ENCODE measurements around the gene TASP1.
"Not testable (repeated sequence)": the region's sequence is repeated elsewhere in the genome, so short reads cannot be mapped to it uniquely, and the experiment has no call there.

The TASP1 gene

DNA sequence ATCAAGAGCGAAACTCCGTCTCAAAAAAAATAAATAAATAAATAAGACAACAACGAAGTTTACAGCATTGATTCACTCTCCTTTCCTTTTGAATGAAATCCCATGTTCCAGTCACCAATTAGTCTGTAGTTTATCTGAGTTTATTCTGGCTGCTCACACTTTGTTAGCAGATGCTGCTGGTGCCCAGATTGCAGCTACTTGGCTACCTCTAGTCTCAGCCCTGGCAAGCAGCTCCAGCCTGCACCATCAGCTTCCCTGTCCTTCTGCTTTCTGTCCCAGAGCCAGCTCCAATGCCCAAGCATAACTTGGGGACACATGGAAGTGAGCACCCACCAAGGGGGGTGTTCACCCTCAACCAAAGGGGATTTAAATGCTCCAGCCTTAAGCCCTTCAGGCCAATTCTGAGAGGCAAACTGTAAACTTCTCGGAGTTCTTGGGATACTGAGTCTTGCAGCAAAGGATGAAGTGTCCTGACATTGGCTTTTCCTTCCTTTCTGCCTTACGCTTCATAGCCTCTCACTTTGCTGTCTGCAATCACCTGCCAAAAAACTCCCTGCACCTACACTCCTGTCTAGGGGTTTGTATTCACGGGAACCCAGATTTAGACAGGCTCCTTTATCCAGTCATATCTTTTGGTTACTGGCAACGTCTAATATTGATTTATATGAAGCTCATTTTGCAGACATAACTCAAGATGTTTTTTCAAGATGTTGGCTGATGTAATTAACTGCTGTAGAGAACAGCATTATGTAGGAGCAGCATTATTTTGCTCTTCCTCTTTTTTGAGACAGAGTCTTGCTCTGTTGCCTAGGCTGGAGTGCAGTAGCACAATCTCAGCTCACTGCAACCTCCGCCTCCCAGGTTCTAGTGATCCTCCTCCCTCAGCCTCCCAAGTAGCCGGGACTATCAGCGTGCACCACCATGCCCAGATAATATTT is 9.8 kb upstream of the TASP1 start:
- no peak for DNase-seq

DNA sequence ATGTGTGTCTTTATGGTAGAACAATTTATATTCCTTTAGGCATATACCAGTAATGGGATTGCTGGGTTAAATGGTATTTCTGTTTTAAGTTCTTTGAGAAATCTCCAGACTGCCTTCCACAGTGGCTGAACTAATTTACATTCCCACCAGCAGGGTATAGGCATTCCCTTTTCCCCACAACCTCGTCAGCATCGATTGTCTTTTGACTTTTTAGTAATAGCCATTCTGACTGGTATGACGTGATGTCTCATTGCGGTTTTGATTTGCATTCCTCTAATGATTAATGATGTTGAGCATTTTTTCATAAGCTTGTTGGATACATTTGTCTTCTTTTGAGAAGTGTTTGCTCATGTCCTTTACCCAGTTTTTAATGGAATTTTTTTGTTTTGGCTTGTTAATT is 5.3 kb upstream of the TASP1 start:
- peak; percentile 74 for DNase-seq

DNA sequence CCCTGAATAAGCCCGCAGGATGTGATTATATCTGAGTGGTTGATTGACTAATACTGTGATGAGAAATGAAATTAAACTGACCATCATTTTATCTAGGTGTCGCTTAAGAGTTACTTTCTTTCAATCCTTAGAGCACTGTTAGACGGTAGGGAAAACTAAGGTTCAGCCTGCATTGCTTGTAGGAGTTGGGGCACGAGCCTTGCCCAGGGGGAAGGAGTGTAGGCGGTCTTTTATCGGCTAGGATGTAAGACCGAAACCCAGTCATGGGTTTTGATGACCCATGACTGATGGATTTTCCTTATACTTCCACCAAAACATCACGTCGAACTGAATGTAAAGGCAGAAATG is 392 bp upstream of the TASP1 start:
- no peak for DNase-seq

DNA sequence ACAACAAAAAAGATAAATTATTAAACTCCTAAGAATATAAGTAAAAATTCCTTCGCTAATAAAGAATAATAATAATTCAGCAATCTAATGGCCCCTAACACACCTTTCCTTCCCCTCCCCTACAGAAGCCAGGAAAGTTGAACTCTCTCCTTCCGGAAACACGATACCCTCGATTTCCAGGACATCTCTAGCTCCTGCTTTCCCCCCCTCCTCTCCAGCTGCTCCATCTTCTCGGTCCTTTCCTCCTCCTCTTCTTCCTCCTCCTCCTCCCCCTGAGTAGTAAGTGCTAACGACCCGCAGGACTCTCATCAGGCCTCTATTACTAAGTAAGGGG is 603 bp downstream of the TASP1 start:
- peak; percentile 6 for DNase-seq

DNA sequence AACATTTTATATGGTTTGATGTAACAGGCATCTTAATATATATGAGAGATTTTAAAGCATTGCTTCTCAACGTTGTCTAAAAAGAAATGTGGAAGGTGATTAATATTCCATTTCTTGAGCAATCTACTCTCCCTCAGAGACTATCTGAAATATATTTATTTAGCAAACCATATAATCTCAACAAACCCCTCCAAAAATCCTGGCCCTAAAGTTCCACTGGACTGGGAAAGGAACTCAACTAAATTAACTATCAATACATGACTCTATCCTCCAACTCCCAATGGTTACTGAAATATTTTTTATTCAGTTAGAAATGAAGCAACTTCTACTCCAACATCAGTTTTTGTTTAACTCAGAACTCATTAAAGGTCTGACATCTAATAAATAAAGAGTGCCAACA is 6.3 kb downstream of the TASP1 start:
- no peak for DNase-seq

DNA sequence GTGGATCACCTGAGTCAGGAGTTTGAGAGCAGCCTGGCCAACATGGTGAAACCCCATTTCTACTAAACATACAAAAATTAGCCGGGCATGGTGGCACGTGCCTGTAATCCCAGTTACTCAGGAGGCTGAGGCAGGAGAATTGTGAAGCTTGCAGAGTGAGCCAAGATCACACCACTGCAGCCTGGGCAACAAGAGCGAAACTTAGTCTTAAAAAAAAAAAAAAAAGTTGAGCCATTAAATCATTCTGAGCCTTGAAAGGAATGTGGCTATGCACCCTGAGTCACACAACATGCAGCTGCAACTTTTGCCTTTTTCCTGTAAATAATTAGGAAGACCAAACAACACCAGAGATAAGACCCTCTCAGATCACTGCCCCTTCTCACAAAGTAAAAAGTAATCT is 11.2 kb downstream of the TASP1 start:
- DNase-seq = peak; percentile 61

DNA sequence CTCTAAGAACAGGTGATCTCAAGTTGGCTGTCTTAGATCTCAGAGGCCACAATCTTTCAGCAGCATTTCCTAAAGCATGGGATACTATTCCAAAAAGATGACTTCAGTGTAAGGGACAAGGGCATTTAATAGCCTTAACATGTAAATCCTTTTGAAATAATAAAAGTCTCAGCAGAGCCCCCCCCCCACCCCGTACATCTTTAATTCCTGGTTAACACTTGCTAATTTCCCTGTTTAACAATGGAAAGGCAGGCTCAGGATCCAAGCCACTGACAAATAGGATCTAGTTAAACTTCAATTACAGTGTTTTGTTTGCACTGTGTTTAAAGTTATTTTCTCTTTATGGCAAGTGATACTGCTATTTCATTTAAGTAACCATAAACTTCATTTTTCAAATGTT is 12.0 kb downstream of the TASP1 start:
- DNase-seq = no peak

DNA sequence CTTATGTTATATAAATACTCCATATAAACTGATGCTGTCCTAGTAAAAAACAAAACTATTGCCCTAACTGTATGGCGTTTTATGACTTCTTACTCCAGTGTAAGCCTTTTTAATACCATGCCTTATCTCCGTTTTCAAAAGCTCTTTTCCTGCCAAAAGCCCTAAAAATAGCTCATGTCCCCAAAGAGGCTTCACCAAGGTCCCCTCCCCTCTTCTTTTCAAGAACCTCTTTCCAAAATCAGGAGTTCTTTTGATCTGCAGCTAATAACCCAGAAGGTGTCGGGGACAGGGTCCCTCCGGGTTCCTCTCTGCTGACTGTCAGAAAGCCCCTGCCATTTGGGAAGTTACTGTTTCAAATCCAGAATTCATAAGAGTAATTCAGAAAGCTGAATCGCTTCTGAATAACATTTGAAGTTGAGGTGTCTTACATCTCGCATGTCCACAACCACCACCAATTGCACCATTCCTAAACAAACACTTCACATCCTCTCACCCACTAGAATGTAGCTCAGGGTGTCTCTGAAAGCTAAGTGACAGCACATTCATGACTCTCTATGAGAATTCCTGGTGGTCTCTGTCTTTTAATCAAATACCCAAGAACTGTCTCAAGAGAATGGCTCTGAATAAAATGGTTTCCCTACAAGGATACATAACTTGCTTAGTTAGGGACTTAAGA is 13.3 kb downstream of the TASP1 start:
- DNase-seq = no peak

DNA sequence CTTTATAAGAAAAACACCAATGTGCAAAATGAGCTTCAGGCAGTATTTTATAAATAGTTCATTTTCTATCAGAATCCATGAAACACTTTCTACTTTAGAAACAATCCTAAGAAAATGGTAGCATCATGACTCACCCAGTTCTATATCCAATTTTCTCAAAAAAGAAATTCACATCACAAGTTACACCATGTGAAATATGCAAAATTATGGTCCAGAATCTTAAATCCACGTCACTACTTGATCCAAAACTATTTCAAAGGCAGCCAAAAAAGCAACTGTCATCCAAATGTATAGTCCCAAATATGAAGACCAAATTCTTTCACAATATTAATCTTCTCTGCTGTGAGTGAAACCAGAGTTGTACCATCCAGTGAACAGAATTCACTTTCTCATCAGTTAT is 19.3 kb downstream of the TASP1 start:
- DNase-seq = peak; percentile 60

DNA sequence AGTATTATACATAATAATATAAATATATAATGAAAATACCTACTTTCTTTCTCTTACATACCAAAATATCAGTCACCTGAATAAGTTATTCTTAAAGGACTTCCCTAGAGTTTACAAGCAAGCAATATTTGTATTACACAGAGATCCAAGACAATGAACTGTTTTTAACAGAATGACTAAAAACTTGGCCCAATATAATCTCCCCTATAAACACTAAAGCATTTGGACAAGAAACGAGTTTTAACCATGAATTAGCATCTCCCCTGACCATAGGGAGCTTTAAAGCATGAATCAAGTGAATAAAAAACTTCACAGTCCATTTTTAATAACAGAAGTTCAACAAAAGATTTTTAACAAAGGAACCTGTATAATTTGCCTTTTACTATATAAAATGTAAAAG is 20.3 kb downstream of the TASP1 start:
- DNase-seq = not testable (repeated sequence)

DNA sequence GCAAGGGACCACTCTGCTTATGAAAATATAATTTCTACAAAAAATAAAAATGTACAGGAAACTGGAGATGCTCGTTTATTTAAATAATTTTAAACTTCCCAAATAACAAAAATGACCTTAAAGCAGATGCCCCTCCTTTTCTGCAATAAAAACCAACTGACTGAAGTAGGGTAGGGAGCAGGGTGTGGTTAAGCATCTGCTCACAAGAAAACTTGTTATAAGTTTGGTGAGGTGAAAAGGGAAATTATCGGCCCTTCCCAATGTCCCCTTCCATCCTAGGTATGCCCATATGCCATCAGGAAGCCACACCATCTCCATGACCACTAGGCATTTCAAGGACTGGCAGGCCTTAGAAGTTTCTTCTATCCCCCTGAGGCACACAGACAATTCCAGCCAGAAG is 21.1 kb downstream of the TASP1 start:
- DNase-seq = not testable (repeated sequence)

DNA sequence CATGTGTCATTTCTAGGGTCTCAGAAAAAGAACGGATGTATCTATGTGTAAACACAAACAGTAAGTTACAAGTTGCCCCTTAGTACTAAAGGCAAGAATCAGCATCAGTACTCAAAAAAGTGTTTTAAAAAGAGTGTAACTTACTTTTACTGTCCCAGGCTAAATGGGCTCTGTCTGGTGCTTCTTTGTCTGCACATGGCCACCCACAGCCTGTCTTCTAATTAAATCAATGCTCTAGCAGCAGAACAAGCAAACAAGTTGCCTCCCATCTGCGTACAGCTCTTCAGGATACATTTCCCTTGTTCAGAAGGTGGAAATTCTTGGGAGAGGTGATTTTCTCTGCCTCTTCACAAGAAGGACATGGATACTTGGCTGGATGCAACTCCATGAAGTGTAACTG is 22.0 kb downstream of the TASP1 start:
- not testable (repeated sequence) for DNase-seq

DNA sequence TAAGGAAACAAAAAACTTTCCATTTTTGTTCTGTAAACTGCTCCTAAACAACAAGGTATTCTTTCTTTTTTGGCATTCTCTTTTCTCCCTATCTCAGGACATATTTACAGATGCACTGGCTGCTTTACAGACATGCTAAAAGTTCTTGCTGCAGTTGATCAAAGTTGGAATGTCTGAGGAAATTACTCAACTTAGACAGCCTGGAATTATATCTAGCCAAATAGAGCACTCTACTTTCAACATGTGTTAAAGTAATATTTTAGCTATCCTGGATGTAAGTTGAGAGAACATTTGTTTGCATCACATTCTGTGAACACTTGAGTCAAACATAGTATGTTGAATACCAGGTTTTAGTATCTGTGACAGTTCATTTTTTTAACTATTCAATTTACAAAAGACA is 24.8 kb downstream of the TASP1 start:
- DNase-seq = peak; percentile 48

DNA sequence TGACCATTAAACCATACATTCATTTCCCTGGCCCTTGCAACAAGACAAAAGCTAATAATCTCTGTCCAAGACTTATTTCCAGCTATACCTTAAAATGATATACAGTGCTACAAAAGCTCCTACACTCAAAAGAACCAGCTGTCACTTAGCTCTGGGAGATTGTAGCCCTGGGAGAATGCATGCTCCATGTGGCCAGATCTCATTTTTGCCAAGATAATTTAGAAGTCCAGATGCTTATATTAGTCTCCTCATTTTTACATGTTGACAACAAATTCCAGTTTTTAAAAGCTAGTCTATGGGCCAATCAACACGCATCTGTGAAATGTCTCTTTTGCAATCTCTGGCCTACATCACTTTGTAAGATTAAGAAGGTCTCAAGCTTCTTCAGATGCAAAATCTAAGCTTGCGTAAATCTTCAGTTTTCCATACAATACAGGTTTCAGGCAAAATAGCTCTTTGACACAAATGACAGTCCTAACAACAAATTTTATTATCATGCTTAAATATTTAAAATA is 27.1 kb downstream of the TASP1 start:
- no peak for DNase-seq

DNA sequence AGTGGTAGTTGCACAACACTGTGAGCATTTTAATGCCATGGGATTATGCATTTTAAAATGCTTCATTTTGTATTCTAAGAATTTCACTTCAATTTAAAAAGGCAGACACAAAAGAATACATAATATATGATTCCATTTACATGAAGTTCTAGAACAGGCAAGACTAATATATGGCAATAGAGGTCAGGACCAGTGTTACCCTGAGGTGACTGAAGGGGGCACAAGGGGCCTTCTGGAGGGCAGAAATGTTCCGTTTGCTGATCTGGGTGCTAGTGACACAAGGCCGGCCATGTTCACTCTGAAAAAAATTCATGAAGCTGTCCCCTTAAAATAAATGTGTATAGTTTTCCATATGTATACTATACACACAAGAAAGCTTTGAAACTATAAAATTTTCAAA is 28.5 kb downstream of the TASP1 start:
- DNase-seq = no peak

DNA sequence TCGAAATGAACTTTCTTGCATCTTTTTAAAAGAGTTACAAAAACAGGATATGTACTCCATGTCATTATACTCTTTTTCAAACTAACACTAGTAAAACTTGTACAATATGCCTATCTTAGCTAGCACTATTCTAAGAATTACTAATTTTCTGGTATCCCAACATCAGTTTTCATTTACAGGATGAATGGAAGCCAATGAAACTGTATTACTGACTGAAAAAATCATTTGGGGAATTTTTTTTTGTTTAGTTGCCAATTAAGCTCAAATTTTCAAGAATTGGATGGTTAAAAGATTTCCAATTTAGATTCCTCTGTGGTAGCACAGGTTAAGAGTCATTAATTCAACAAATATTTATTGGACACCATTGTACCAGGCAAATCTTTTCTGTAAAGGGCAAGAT is 30.7 kb downstream of the TASP1 start:
- no peak for DNase-seq

DNA sequence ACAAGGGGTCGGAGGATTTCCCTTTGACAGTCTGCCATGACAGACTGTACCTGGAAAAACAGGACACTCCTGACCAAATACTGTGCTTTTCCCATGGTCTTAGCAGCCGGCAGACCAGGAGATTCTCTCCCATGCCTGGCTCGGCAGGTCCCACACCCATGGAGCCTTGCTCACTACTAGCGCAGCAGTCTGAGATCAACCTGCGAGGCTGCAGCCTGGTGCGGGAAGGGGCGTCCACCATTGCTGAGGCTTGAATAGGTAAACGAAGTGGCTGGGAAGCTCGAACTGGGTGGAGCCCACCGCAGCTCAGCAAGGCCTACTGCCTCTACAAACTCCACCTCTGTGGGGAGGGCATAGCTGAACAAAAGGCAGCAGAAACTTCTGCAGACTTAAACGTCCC is 45.3 kb downstream of the TASP1 start:
- not testable (repeated sequence) for DNase-seq

DNA sequence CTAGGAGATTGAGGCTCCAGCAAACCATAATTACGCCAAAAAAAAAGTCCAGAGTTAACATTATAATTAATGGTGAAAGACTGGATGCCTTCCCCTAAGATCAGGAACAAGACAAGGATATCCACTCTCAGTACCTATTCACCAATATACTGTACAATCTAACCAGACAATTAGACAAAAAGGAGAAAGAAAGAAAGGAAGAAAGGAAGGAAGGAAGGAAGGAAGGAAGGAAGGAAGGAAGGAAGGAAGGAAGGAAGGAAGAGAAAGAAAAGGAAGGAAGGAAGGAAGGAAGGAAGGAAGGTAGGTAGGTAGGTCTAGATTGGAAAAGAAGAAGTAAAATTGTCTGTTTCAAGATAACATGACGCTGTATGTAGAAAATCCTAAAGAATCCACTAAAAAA is 50.7 kb downstream of the TASP1 start:
- DNase-seq = no peak

DNA sequence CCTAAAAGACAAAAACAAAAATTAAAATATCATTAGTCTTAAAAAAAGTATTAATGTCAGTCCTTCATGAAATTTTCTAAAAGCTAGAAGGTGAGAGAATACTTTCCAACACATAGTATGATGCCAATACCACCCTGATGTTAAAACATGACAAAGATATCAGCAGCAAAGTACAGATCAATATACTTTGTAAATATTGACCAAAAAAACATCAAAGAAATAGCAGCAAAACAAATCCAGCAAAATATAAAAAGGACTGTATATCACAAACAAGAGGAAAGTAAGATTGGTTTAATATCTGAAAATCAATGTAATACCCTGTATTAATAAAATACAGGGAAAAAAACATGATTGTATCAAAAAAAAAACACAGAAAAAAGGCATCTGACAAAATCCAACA is 51.4 kb downstream of the TASP1 start:
- DNase-seq = no peak

DNA sequence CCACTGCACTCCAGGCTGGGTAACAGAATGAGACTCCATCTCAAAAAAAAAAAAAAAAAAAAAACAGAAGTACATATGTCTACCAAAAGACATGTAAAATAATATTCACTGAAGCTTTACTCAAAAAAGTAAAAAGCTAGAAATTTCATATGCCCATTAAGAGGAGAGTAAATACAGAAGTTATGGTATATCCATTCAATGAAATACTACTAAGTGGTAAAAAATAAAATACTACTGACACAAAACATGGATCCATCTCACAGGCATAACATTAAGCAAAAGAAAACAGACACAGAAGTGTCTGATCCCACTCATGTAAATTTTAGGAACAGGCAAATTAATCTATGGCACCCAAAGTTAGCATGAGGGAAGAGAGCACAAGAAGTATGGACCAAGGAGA is 52.6 kb downstream of the TASP1 start:
- no peak for DNase-seq

DNA sequence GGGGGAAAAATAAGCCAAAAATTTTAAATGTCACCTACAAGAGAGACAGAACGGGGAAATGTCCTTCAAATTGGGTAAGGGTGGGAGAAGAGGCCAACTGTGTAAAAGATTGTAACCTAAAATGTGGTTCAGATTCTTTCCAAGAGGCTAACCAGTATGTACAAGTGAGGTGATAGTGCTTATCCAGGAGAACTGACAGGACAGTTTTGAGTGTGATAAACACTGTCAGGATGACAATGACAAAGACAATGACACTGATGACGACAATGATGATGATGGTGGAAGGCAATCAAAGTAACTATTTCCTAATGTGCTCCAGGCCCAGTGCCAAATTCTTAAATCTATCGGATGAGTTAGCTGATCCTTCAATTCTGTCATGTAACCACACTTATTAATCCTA is 57.3 kb downstream of the TASP1 start:
- no peak for DNase-seq

DNA sequence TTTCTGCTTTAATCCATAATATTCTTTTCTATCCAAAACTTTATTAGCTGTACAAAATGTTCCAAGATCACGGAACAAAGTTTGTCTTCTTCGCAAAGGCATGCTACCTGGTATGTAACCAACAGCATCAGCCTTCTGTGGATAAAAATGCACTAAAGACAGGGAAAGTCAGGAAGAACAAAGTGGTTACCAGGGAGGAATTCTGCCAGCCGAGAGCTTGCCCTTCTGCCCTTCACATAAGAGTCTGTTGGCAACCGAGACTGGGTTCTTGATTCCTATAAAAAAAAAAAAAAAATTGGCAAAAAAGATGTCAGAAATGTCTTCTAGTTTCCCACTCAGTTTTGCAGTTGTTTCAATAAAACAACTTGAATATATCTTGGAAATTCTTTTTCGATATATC is 58.0 kb downstream of the TASP1 start:
- DNase-seq = no peak

DNA sequence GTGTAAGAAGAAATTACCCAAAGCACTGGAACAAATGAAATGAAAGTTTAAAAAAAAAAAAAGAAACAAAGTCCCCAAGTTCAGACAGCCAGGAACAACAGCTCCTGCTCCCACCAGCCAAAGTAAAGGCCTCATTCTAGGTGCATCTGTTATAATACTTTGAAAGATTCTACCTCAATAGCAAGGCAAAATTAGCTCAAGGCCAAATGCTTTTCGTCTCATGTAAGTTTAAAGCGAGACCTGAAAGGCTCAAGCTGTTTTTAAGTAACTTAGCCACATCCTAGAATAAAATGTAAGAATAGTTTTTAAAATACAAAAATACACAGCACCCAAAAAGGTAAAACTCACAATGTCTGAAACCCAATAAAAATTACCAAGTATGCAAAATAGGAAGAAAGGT is 64.7 kb downstream of the TASP1 start:
- DNase-seq = no peak

DNA sequence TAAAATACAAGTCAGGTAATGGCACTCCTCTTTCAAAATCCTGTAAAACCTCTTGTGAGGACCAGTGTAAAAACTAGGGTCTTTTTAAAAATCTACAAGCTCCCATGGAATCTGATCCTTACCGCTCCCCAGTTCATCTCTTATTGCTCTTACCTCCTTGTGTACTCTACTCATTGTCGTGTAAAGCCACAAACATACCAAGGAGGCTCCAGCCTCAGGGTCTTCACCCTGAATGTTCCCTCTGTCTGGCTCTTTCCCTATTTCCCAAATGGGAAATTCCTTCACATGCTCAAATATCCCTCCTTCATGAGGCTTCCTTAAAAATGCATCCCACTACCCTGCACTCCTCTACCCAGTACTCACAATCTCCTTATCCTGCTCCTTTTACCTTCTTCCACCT is 67.1 kb downstream of the TASP1 start:
- DNase-seq = no peak
